Bronchial epithelial cell (primary cell): Measurements from ENCODE around the gene PTPN11. TPM values are rescaled to one million over a fixed set of nuclear protein-coding genes. Genes with fewer than 3 reads are reported as not detected.

Source experiments
- DNase-seq: peaks from one replicate; pipeline ENCODE4 v3.0.0-alpha.2; 2010; ENCODE audit warnings: low read depth
- FAIRE-seq: peaks from 2 replicates; lab custom pipeline; 2011; peaks lifted over from hg19 to GRCh38; lab: Jason Lieb, UNC
- H3K27me3 ChIP-seq: 2 replicates; pipeline ENCODE4 v1.5.1; 2011; ENCODE audit warnings: low read length; ENCODE audit not compliant: control insufficient read depth, insufficient read depth
- H3K36me3 ChIP-seq: 2 replicates; pipeline ENCODE4 v1.5.1; 2011; ENCODE audit warnings: low read length; ENCODE audit not compliant: control insufficient read depth, insufficient read depth
- H3K4me3 ChIP-seq: 2 replicates; pipeline ENCODE4 v1.5.1; 2011; ENCODE audit warnings: mild to moderate bottlenecking, low read depth, low read length, control low read depth
- total RNA-seq: library from RNA; depleted of rRNA; stranded (reverse); fragments of >200 nt; gene quantifications from 2 replicates; pipeline ENCODE4 v1.2.1, GENCODE V29; 2014
- TF ChIP-seq, protein P1 (sequence below): IDR thresholded peaks from 2 replicates; pipeline ENCODE4 v1.5.1; 2011; ENCODE audit warnings: mild to moderate bottlenecking, moderate library complexity, low read length, control low read depth, inconsistent platforms; ENCODE audit not compliant: insufficient read depth, severe bottlenecking

PTPN11 gene
- total RNA-seq, 1 donor from 2014 or later: 140 TPM

DNA sequence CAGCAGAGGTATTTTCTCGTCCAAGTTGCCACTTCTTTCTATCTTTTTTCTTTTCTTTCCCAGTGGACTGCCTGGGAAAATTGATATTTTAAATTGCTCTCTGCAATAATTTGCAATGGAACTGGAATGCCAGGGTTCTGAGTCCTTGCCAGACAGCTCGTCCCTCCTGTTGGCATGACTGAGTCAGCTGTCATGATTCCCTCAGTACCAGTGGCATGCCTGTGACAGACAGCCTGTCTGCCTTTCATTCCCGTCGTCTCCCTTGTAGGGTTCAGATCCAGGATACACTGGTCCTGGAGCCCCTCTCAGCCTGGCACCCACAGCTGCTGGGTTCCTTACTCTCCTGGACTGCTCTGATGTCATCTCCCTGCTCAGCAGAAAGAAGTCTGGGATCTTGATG, 84.8 kb downstream of the PTPN11 start:
- no peak for DNase-seq
- H3K36me3 ChIP-seq: peaks cover 8% of the 10 kb centered on the region
- TF ChIP-seq, protein P1, sequence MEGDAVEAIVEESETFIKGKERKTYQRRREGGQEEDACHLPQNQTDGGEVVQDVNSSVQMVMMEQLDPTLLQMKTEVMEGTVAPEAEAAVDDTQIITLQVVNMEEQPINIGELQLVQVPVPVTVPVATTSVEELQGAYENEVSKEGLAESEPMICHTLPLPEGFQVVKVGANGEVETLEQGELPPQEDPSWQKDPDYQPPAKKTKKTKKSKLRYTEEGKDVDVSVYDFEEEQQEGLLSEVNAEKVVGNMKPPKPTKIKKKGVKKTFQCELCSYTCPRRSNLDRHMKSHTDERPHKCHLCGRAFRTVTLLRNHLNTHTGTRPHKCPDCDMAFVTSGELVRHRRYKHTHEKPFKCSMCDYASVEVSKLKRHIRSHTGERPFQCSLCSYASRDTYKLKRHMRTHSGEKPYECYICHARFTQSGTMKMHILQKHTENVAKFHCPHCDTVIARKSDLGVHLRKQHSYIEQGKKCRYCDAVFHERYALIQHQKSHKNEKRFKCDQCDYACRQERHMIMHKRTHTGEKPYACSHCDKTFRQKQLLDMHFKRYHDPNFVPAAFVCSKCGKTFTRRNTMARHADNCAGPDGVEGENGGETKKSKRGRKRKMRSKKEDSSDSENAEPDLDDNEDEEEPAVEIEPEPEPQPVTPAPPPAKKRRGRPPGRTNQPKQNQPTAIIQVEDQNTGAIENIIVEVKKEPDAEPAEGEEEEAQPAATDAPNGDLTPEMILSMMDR: no peak

DNA sequence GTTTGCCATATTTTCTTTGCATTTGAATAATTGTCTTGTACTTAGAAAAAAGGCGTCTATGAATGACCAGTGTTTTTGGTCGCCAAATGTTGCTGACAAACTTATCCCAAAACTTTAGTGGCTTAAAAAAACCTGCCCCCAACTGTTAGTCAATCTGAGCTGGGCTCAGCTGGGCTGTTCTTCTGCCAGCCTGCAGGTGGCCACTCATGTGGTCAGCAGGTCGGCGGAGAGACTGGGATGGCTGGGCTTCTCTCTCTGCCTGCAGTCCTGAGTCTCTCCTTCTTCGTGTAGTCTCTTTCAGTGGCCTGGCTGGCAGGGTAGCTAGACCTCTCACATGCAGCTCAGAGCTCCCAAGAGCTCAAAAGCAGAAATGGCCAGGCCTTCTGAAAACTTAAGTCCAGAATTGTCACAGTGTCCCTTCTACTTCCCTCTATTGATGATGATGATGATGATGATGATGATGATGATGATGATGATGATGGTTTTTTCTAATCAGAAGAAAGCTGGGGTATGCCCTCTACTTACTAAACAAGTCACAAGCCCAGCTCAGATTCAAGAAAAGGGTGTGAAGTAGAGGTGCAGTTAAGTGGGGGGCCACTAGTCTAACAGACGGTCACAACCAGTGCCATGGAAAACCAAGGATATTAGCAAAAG, 87.9 kb downstream of the PTPN11 start:
- DNase-seq: no peak
- peaks cover 8% of the 10 kb centered on the region for H3K36me3 ChIP-seq
- FAIRE-seq: no peak
- TF ChIP-seq, protein P1: no peak
- no peak overlapping the region for H3K4me3 ChIP-seq
- H3K27me3 ChIP-seq: no peaks in the 10 kb centered on the region

More for the DNA sequence above, 84.8 kb downstream of the PTPN11 start:
- Histone ChIP-seq H3K4me3 (no peak overlapping the region), H3K27me3 (no peaks in the 10 kb centered on the region)
- no peak for FAIRE-seq

DNA sequence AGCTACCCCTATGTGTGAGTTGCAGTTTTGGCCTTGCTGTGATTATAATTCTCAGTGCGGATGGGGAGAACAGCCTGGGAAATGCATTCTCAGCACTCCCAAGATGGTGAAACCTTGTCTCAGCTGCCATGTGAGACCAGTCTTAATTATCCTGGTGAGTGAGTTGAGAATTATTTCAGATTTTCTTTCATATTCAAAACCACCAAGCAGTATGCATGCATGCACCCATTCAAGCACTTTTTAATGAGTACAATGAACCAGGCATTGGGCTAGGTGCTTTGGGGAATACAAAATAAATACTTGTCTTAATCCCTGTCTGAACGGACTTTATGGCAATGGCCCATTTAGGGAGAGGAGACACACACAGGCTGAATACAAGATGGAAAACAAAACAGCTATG, 94.7 kb downstream of the PTPN11 start:
- H3K4me3 ChIP-seq: no peak overlapping the region
- H3K27me3 ChIP-seq: no peaks in the 10 kb centered on the region
- FAIRE-seq (no peak), DNase-seq (no peak)
- H3K36me3 ChIP-seq: no peaks in the 10 kb centered on the region
- TF ChIP-seq, protein P1: no peak

DNA sequence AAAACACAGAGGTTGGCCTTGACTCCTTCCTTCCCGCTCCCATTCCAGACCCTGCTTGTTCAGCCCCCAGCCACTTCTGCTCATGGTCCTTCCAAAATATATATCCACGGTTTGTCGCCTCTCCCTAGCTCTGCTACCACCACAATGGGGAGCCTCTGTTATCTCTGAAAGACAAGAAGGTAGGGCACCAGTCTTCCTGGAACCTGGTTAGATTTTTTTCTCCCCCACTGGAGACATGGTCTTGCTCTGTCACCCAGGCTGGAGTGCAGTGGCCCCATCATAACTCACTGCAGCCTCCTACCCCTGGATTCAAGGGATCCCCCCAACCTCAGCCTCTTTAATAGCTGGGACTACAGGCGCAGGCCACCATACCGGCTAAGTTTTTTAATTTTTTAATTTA, 95.7 kb downstream of the PTPN11 start:
- Histone ChIP-seq H3K4me3 (no peak overlapping the region), H3K27me3 (no peaks in the 10 kb centered on the region), H3K36me3 (no peaks in the 10 kb centered on the region)
- FAIRE-seq: no peak
- DNase-seq: no peak
- TF ChIP-seq, protein P1: no peak

DNA sequence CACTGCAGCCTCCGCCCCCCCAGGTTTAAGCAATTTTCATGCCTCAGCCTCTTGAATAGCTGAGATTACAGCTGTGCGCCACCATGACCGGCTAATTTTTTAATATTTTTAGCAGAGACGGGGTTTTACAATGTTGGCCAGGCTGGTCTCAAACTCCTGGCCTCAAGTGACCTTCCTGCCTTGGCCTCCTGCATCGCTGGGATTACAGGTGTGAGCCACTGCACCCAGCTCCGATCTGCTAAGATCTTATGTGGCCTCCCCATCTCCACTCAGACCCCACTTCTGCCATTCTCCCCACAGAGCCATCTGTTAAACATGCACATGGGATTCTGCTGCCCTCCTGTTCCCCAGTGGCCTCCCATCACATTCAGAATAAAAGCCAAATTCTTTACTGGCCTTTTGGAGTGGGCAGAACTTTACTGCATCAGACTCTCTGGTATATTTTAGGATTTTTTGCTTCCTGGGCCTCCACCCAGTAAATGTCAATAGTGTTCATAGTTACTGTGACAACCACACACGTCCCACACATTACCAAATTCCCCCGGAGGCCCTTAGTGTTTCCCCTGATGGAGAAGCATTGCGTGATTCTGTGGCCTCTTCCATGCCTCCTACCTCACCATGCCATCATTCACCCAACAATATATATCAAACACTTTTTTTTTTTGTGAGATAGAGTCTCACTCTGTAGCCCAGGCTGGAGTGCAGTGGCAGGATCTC, 96.3 kb downstream of the PTPN11 start:
- no peaks in the 10 kb centered on the region for H3K27me3 ChIP-seq
- no peak overlapping the region for H3K4me3 ChIP-seq
- no peaks in the 10 kb centered on the region for H3K36me3 ChIP-seq
- DNase-seq (no peak), FAIRE-seq (no peak)
- TF ChIP-seq, protein P1: no peak

DNA sequence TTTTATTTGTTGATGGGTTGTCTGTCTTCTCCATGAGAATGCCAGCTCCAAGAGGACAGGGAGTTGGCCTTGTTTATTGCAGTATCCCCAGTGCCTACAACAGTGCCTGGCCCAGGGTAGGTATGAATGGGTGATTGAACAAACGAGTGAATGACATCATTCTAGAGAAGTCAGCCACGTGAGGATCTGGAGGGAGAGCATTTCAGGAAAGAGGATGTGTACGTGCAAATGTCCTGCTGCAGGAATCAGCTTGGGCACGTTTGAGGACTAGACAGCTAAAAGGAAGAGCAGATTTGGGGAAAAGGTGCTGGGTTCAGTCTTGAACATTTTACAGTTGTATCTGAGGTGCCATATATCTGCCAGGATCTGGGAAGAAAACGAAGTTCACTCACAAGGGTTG, 97.1 kb downstream of the PTPN11 start:
- no peak for DNase-seq
- Histone ChIP-seq H3K27me3 (no peaks in the 10 kb centered on the region), H3K4me3 (no peak overlapping the region), H3K36me3 (no peaks in the 10 kb centered on the region)
- TF ChIP-seq, protein P1: no peak
- peak; percentile 94 for FAIRE-seq
